SU-DHL-6 (cell line): Measurements from ENCODE around the gene STRADA.

Experiments used
- EZH2phosphoT487 ChIP-seq: fragments of 200-600 bp; sonication (generic), shearing (Covaris generic); conservative IDR thresholded peaks from 2 replicates; pipeline ENCODE4 v1.6.1; 2018; ENCODE audit warnings: mild to moderate bottlenecking, antibody characterized with exemption, low read length, moderate library complexity, mixed read lengths
- TF ChIP-seq, protein P1 (sequence below): fragments of 200-600 bp; sonication (generic); IDR thresholded peaks from one replicate; pipeline ENCODE4 v1.5.1; 2017; ENCODE audit warnings: antibody characterized with exemption, mild to moderate bottlenecking, low read length, moderate library complexity; ENCODE audit not compliant: insufficient read depth, poor library complexity, severe bottlenecking

DNA sequence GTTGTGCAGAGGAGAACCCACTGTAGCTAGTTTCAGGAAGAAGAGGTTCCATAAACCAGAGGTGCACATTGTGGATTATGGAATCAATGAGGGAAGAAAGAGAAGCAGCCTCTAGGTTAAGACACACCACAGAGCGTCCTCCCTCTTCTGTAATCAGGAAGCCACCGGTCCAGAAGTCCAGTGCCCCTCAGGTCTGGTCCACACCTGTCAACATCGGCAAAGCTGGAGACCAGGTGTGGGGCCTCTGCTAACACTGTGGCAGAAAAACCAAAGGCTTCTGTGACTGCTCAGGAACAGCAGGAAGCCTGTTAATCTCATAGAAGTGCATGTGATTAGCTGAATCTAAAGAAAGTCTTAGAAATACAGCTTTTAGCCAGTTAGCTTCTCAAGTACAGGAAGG, 65.0 kb downstream of the STRADA start:
- TF ChIP-seq, protein P1, sequence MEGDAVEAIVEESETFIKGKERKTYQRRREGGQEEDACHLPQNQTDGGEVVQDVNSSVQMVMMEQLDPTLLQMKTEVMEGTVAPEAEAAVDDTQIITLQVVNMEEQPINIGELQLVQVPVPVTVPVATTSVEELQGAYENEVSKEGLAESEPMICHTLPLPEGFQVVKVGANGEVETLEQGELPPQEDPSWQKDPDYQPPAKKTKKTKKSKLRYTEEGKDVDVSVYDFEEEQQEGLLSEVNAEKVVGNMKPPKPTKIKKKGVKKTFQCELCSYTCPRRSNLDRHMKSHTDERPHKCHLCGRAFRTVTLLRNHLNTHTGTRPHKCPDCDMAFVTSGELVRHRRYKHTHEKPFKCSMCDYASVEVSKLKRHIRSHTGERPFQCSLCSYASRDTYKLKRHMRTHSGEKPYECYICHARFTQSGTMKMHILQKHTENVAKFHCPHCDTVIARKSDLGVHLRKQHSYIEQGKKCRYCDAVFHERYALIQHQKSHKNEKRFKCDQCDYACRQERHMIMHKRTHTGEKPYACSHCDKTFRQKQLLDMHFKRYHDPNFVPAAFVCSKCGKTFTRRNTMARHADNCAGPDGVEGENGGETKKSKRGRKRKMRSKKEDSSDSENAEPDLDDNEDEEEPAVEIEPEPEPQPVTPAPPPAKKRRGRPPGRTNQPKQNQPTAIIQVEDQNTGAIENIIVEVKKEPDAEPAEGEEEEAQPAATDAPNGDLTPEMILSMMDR, result no peak
- no peak for TF ChIP-seq EZH2phosphoT487
